Neural cell (in vitro differentiated cells): ENCODE results near the gene SYTL5. TPM values are rescaled to one million over a fixed set of nuclear protein-coding genes. Genes with fewer than 3 reads are reported as not detected.
A peak's percentile ranks its signal among the peaks of the same experiment; 100 is the strongest.

Experiments used
- H2AFZ ChIP-seq: fragments of 200-600, 300-800 bp; sonication (generic), shearing (Covaris generic); 2 replicates; pipeline ENCODE4 v1.6.0; 2014; ENCODE audit warnings: low read depth, mild to moderate bottlenecking, antibody characterized with exemption, low read length, moderate library complexity
- H3F3A ChIP-seq: fragments of 200-600 bp; shearing (Covaris generic); 2 replicates; pipeline ENCODE4 v1.6.1; 2016; ENCODE audit warnings: mild to moderate bottlenecking, moderate library complexity, mixed read lengths, antibody characterized with exemption, low read length; ENCODE audit not compliant: insufficient read depth, poor library complexity, severe bottlenecking
- H3K27ac ChIP-seq: fragments of 200-600, 300-800 bp; sonication (generic), shearing (Covaris generic); 2 replicates; pipeline ENCODE4 v1.5.1; 2014; ENCODE audit warnings: mild to moderate bottlenecking, low read length, moderate library complexity
- H3K27me3 ChIP-seq: fragments of 300-800, 200-600 bp; sonication (generic), shearing (Covaris generic); 2 replicates; pipeline ENCODE4 v1.6.0; 2014; ENCODE audit warnings: mild to moderate bottlenecking, low read depth, low read length, moderate library complexity; ENCODE audit not compliant: insufficient read depth
- H3K36me3 ChIP-seq: fragments of 300-800, 200-600 bp; sonication (generic), shearing (Covaris generic); 2 replicates; pipeline ENCODE4 v1.5.1; 2014; ENCODE audit warnings: mild to moderate bottlenecking, antibody characterized with exemption, low read length, moderate library complexity; ENCODE audit not compliant: insufficient read depth
- H3K4me2 ChIP-seq: fragments of 300-800, 200-600 bp; sonication (generic), shearing (Covaris generic); 2 replicates; pipeline ENCODE4 v1.6.0; 2014; ENCODE audit warnings: mild to moderate bottlenecking, low read length
- H3K4me3 ChIP-seq: fragments of 300-800, 200-600 bp; sonication (generic), shearing (Covaris generic); 2 replicates; pipeline ENCODE4 v1.5.1; 2014; ENCODE audit warnings: mild to moderate bottlenecking, low read length, moderate library complexity
- H3K79me2 ChIP-seq: fragments of 200-600 bp; shearing (Covaris generic); replicated peaks from 2 replicates; pipeline ENCODE4 v1.6.0; 2014; ENCODE audit warnings: mild to moderate bottlenecking, low read length, moderate library complexity; ENCODE audit not compliant: insufficient read depth
- H3K9ac ChIP-seq: fragments of 300-800, 200-600 bp; sonication (generic), shearing (Covaris generic); 2 replicates; pipeline ENCODE4 v1.6.1; 2016; ENCODE audit warnings: mild to moderate bottlenecking, low read length, mixed read lengths
- H3K9me2 ChIP-seq: fragments of 200-600 bp; shearing (Covaris generic); 2 replicates; pipeline ENCODE4 v1.6.1; 2016; ENCODE audit warnings: mild to moderate bottlenecking, low read length, mixed read lengths; ENCODE audit not compliant: insufficient read depth
- H3K9me3 ChIP-seq: fragments of 200-600, 300-800 bp; sonication (generic), shearing (Covaris generic); 2 replicates; pipeline ENCODE4 v1.6.1; 2016; ENCODE audit warnings: mild to moderate bottlenecking, mixed run types, low read length, moderate library complexity, mixed read lengths
- H4K20me1 ChIP-seq: fragments of 200-600 bp; shearing (Covaris generic); 2 replicates; pipeline ENCODE4 v1.6.1; 2016; ENCODE audit warnings: mild to moderate bottlenecking, mixed run types; ENCODE audit not compliant: insufficient read depth
- CTCF ChIP-seq: fragments of 450-650 bp; IDR thresholded peaks from 2 replicates; pipeline ENCODE4 v1.5.1; 2014; ENCODE audit warnings: antibody characterized with exemption, mild to moderate bottlenecking, moderate library complexity; ENCODE audit not compliant: poor library complexity, severe bottlenecking
- EP300 ChIP-seq: fragments of 450-650 bp; conservative IDR thresholded peaks from 2 replicates; pipeline ENCODE4 v1.6.1; 2014; ENCODE audit warnings: antibody characterized with exemption, mild to moderate bottlenecking, moderate library complexity; ENCODE audit not compliant: poor library complexity, severe bottlenecking
- EZH2 ChIP-seq: fragments of 200-600, 300-800 bp; shearing (Covaris generic), sonication (generic); IDR thresholded peaks from 2 replicates; pipeline ENCODE4 v1.6.1; 2014; ENCODE audit warnings: antibody characterized with exemption, low read length, borderline replicate concordance, mild to moderate bottlenecking; ENCODE audit not compliant: insufficient read depth, poor library complexity, severe bottlenecking
- MXI1 ChIP-seq: fragments of 450-650 bp; conservative IDR thresholded peaks from 2 replicates; pipeline ENCODE4 v1.6.1; 2014; ENCODE audit warnings: antibody characterized with exemption, mild to moderate bottlenecking; ENCODE audit not compliant: poor library complexity, severe bottlenecking
- POLR2AphosphoS5 ChIP-seq: IDR thresholded peaks from 2 replicates; pipeline ENCODE4 v1.6.1; 2012
- RAD21 ChIP-seq: fragments of 450-650 bp; conservative IDR thresholded peaks from 2 replicates; pipeline ENCODE4 v1.6.1; 2014; ENCODE audit warnings: antibody characterized with exemption, mild to moderate bottlenecking, moderate library complexity
- SMC3 ChIP-seq: fragments of 450-650 bp; conservative IDR thresholded peaks from 2 replicates; pipeline ENCODE4 v1.6.1; 2014; ENCODE audit warnings: antibody characterized with exemption, mild to moderate bottlenecking, moderate library complexity; ENCODE audit not compliant: poor library complexity
- TAF1 ChIP-seq: IDR thresholded peaks from 2 replicates; pipeline ENCODE4 v1.6.1; 2012; ENCODE audit warnings: low read depth
- polyA plus RNA-seq: library from polyadenylated mRNA; depleted of rRNA; stranded (reverse); fragments of >200 nt; gene quantifications from 2 replicates; pipeline ENCODE4 v1.2.3, GENCODE V29; 2014
- TF ChIP-seq, protein P1 (sequence below): IDR thresholded peaks from 2 replicates; pipeline ENCODE4 v1.6.1; 2012; ENCODE audit warnings: borderline replicate concordance

The SYTL5 gene
- polyA plus RNA-seq, 1 donor from 2014 or later, result 1.0 TPM

DNA sequence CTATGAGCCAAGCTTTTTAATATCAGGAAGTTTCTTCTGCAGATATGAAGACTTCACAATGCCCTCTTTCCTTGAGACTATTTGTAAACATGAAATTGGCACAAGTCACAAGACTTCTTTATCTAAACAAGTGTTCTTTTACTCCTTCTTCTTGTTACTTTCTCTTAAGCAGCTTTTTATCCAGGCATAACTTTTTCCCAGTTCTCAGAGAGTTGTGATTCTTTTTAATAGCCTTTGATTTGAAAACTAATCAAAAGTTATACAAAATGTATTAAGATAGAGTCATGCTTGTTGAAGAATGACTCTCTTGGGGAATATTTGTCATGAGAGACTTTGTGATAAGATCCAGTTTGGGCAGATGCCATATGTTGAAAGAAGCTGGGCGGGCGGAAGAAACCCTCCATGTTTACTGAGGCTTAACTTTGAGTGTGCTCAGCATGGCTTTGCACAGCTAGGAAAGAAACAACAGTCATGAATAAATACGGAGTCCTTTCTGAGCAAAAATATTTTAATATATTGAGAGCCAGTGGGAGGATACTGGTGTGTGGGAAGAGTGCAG is 39.3 kb downstream of the SYTL5 start:
- Histone ChIP-seq H3K4me2 (no peak overlapping the region), H3K27me3 (no peaks in the 10 kb centered on the region), H3K27ac (no peak overlapping the region), H2AFZ (no peak overlapping the region), H3K79me2 (no peaks in the 10 kb centered on the region), H4K20me1 (no peaks in the 10 kb centered on the region), H3F3A (no peaks in the 10 kb centered on the region), H3K9me2 (no peaks in the 10 kb centered on the region), H3K9ac (no peak overlapping the region), H3K36me3 (no peaks in the 10 kb centered on the region), H3K4me3 (no peak overlapping the region), H3K9me3 (no peaks in the 10 kb centered on the region)
- TF ChIP-seq TAF1 (no peak), SMC3 (no peak), MXI1 (no peak), EZH2 (no peak), RAD21 (no peak), EP300 (no peak), CTCF (no peak), POLR2AphosphoS5 (no peak)
- TF ChIP-seq, protein P1, sequence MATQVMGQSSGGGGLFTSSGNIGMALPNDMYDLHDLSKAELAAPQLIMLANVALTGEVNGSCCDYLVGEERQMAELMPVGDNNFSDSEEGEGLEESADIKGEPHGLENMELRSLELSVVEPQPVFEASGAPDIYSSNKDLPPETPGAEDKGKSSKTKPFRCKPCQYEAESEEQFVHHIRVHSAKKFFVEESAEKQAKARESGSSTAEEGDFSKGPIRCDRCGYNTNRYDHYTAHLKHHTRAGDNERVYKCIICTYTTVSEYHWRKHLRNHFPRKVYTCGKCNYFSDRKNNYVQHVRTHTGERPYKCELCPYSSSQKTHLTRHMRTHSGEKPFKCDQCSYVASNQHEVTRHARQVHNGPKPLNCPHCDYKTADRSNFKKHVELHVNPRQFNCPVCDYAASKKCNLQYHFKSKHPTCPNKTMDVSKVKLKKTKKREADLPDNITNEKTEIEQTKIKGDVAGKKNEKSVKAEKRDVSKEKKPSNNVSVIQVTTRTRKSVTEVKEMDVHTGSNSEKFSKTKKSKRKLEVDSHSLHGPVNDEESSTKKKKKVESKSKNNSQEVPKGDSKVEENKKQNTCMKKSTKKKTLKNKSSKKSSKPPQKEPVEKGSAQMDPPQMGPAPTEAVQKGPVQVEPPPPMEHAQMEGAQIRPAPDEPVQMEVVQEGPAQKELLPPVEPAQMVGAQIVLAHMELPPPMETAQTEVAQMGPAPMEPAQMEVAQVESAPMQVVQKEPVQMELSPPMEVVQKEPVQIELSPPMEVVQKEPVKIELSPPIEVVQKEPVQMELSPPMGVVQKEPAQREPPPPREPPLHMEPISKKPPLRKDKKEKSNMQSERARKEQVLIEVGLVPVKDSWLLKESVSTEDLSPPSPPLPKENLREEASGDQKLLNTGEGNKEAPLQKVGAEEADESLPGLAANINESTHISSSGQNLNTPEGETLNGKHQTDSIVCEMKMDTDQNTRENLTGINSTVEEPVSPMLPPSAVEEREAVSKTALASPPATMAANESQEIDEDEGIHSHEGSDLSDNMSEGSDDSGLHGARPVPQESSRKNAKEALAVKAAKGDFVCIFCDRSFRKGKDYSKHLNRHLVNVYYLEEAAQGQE, result no peak

DNA sequence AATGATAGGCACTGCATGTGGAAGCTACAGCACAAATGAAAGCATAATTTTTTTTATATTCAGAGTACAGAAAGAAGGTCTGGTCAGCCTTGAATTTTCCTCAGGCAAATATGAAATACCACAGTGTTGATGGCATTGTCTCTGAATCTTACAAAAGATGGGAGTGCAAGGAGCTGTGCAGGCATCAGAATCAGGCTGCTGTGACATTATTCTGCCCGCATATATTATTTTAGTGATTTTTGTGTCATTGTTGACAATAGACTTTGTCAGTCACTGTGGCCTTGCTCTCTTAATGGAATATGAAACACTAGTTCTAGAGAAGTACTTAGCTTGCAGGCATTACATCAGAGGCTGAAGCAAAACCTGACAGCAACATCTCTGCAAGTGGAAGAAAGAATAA is 42.5 kb downstream of the SYTL5 start:
- H2AFZ ChIP-seq, result no peak overlapping the region
- no peaks in the 10 kb centered on the region for H3K36me3 ChIP-seq
- no peaks in the 10 kb centered on the region for H3K9me3 ChIP-seq
- no peaks in the 10 kb centered on the region for H3K27me3 ChIP-seq
- no peaks in the 10 kb centered on the region for H4K20me1 ChIP-seq
- H3K9me2 ChIP-seq, result no peaks in the 10 kb centered on the region
- peak overlapping the region; percentile 77 for H3K27ac ChIP-seq
- TF ChIP-seq, protein P1, result peak; percentile 65
- no peak for TF ChIP-seq EZH2
- TF ChIP-seq EP300, result peak; percentile 86
- peak; percentile 46 for TF ChIP-seq POLR2AphosphoS5
- no peaks in the 10 kb centered on the region for H3F3A ChIP-seq
- H3K79me2 ChIP-seq, result no peaks in the 10 kb centered on the region
- H3K4me2 ChIP-seq, result no peak overlapping the region
- peak overlapping the region; percentile 29 for H3K9ac ChIP-seq
- H3K4me3 ChIP-seq, result no peak overlapping the region
